SH-SY5Y (cell line): ENCODE measurements around the gene DPH1.

Experiments
- GATA2 ChIP-seq: IDR thresholded peaks from 2 replicates; pipeline ENCODE4 v1.6.1; 2011; ENCODE audit warnings: mild to moderate bottlenecking, low read depth, low read length
- GATA3 ChIP-seq: IDR thresholded peaks from 2 replicates; pipeline ENCODE4 v1.6.1; 2011; ENCODE audit warnings: low read depth, mild to moderate bottlenecking, low read length, moderate library complexity

- no peak for TF ChIP-seq GATA2
- TF ChIP-seq GATA3, result no peak
These were observed 44.9 kb upstream of the DPH1 start for GRCh38 chr17:1985093-1985492.
